Stimulated activated CD8-positive, alpha-beta memory T cell treated with anti-CD3 and anti-CD28 coated beads, Interleukin-4, amount 100 ng/mL, for 4 hours (primary cell): ENCODE results near the gene ZNF277.

ENCODE experiments used
- DNase-seq, 2 donors: peaks; one replicate each; pipeline ENCODE4 v3.0.0-alpha.2; 2020; ENCODE audit warnings: low read depth in 2 of 2, low spot score in 1 of 2

Gene ZNF277, protein sequence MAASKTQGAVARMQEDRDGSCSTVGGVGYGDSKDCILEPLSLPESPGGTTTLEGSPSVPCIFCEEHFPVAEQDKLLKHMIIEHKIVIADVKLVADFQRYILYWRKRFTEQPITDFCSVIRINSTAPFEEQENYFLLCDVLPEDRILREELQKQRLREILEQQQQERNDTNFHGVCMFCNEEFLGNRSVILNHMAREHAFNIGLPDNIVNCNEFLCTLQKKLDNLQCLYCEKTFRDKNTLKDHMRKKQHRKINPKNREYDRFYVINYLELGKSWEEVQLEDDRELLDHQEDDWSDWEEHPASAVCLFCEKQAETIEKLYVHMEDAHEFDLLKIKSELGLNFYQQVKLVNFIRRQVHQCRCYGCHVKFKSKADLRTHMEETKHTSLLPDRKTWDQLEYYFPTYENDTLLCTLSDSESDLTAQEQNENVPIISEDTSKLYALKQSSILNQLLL

DNA sequence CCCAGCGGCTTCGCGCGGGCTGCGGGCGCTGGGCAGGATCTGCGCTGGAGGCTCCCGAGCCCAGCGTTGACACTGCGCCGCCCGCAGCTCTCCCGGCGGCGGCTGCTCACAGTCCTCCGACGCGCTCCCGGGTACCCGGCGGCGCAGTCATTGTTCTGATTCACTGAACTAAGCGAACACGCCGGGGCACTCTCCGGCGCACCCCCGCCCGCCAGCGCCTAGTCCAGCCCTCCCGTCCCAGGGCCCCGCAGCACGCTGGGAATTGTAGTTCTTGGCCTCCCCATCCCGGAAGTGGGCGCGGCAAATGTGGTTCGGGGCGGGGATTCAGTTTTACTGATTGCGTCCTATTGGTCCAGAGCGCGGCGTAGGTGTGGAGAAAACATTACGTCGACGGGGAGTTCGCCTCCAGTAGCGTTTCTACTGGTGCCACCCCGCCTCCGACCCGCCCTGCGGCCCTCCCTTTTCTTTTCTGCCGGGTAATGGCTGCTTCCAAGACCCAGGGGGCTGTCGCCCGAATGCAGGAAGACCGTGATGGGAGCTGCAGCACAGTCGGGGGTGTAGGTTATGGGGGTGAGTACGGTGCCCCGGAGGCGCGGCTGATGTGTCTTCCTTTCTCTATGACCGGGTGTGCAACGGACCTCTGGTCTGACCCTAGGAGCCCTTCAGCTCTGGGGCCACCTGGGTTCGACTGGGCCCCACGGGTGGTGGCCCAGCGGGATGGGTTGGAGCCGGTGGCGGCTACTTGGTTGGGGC is at the start of gene ZNF277, which contains the start of gene DOCK4:
ZNF277 (plus strand) TSS at position 458 of the 753 bp plus-strand sequence; CDS start at position 480, 22 bp downstream.
DOCK4 (minus strand) TSS at position 162 of the 753 bp plus-strand sequence. CDS start 261 bp downstream, outside the sequence.
- DNase-seq: peak; percentile 98 to 100

DNA sequence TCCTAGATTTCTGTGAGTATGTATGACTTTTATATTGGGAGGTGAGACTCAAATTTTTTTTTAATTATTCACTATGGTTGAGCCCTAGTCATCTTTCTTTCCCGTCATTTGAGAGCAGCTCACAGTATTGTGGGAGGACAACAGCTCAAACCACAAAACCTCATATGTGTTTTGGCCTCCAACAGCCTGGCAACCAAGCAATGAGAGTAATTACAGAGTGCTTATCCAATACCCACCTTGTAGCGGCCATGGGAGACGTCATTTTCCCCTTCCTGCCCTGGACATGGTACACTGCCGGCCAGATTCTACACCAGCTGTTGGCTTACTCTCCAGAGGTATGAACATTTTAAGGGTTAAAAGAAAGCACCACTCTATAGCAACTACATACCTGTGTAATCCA is 49.4 kb upstream of the ZNF277 start:
- DNase-seq: no peak

DNA sequence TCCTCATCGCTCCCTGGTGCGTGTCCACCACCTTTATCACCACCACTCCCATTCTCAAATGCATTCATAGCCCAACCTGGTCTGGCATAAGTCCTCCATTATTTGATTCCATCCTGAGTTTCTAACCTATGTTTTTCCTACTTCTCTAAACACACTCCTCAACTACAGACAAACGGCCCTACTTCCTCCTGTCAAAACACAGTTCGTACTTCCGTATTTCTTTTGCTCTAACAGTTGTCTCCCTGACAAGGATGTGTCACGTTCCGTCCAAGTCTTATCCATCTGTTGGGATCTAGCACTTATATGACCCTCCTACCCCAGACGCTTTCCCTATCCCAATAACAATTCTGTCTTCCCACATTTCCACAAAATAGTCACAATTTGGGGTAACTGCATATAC is 47.1 kb upstream of the ZNF277 start:
- DNase-seq: no peak

GRCh38 chr7:112160130-112160770 is 46.2 kb upstream of the ZNF277 start:
- DNase-seq: no peak

GRCh38 chr7:112160771-112161150 is 45.7 kb upstream of the ZNF277 start:
- no peak for DNase-seq

DNA sequence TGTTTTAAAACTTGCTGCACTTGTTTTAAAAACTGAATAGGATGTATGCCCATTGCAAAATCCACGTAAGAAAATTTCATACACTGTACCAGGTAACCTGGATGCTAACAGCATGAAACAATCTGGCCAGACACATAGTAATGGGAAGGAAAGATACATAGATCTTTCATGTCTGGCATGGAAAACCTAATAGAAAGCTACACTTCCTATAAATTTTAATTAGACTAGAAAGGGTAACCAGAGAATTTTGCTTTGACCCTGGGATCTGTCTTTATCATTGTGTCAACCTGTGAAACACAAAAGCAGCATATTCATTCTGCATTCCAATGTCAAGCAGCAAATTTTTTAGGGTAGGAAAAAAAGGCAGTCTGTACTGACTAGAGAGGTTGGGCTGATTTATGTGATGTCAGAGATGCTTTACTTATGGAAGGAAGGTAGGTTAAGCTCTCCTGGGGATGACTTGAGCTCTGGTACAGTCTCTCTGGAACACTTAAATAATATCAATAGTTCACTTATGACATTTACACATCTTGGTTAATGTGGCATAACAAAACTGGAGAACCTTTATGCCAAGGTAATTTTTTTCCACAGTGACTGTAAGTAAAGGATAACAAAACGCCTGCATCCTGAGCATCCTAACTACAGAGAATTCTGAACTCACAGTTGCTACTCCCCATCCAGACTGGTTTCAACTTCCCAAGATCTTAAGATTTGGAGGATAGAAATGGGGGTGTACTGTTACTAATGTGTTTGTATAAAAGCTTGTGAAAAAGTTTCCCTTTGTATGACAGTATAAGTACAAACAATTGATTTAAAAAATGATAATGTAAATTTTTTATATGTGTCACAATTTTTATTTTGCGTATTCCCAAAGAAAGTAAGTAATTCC is 45.0 kb upstream of the ZNF277 start:
- no peak for DNase-seq

- no peak for DNase-seq
Observed at GRCh38 chr7:112162142-112162766, 44.2 kb upstream of the ZNF277 start.

- no peak for DNase-seq
Observed at GRCh38 chr7:112162784-112163506, 43.5 kb upstream of the ZNF277 start.

GRCh38 chr7:112167147-112167546 is 39.3 kb upstream of the ZNF277 start:
- DNase-seq: no peak

- DNase-seq: no peak
Observed at GRCh38 chr7:112168915-112169314, 37.6 kb upstream of the ZNF277 start.

DNA sequence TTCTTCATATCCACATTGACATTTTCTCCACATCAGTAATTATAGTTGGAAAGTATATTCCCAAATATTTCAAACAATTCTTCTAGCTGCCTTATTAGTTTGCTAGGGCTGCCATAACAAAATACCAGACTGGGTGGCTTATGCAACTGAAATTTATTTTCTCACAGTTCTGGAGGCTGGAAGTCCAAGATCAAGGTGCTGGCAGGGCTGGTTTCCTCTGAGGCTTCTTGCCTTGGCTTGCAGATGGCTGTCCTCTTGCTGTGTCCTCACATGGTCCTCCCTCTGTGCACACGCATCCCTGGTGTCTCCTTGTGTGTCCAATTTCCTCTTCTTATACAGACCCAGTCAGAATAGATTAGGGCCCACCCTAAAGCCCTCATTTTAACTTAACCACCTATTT is 34.8 kb upstream of the ZNF277 start:
- no peak for DNase-seq

- no peak for DNase-seq
Observed at GRCh38 chr7:112172870-112173567, 33.5 kb upstream of the ZNF277 start.

GRCh38 chr7:112173568-112173905 is 33.0 kb upstream of the ZNF277 start:
- DNase-seq: no peak

GRCh38 chr7:112174192-112174591 is 32.3 kb upstream of the ZNF277 start:
- no peak for DNase-seq

DNA sequence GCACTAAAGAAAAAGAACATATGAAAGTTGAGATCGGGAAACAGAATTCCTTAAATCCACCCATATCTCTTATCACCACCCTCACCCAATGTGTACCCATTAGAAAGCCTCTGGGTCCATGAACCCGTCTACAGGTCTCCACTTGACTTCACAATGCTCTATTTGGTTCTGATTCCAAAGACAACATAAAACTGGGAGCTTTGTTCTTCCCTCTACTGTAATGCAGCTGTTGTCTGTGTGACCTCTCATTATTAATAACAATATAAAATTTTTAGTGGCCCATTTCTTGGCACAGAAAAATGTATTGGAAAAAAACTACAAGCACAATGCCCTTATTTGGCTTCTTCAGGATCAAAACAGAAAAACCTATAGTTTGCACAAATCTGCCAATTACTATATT is 30.3 kb upstream of the ZNF277 start:
- DNase-seq: no peak

DNA sequence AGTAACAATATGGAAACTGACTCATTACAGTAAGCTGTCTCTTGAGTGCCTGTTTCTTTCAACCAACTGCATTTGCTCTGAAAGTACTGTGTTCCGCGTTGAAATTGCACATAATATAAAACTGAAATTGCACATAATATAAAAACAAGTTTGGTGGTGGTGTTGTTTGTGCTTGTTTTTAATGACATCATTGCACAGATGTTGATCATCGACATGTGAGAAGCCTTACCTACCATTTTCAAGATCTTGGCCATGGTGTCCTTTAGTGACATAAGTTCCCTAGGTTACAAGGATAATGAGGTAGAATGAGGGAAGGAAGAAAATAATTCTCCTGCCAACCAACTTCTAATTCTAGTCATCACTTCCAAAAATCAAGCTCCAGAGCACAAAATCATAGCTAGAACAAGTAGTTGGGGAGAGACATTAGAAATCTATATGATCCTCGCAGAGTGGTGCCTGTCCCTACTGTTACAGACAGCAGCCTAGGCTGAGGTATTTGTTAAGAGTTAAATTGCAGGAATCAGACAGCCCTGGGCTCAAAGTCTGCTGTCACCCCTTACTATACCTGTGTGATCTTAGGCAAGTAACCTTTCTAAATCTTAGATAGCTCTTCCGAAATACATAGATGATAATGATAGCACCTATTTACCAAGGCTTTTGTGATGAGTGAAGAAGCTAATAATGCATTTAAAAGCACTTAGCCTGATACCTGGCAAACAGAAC is 29.6 kb upstream of the ZNF277 start:
- no peak for DNase-seq

GRCh38 chr7:112180223-112180622 is 26.3 kb upstream of the ZNF277 start:
- DNase-seq: no peak

DNA sequence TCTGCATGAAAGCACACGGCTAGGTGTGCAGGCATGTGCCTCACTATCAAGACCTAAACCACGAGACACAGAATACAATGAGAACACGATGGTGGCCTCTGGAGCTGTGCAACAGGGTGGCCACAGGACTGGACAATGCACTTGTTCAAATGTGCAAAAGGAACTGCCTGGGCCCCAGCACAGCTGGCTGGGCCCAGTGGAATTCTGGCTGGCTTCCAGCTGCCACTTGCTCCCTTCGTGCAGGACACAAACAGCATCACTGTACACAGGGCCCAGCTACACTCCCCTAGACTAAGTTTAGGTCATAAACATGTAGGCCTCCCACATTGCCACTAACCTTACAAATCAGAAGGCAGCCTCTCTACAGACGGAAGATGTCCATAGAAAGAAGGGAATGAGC is 23.7 kb upstream of the ZNF277 start:
- no peak for DNase-seq
